GM12864 (cell line): ENCODE data around the gene POLG.

Source experiments
- DNase-seq: peaks from one replicate; pipeline ENCODE4 v3.0.0-alpha.2; 2011; ENCODE audit warnings: low read depth
- H3K4me3 ChIP-seq: 2 replicates; pipeline ENCODE4 v1.5.1; 2011; ENCODE audit warnings: mild to moderate bottlenecking, low read depth, low read length, control low read depth
- TF ChIP-seq, protein P1 (sequence below): IDR thresholded peaks from 2 replicates; pipeline ENCODE4 v1.5.1; 2011; ENCODE audit warnings: low read depth, mild to moderate bottlenecking, moderate library complexity, low read length, control low read depth, inconsistent platforms; ENCODE audit errors: missing control alignments

POLG gene

DNA sequence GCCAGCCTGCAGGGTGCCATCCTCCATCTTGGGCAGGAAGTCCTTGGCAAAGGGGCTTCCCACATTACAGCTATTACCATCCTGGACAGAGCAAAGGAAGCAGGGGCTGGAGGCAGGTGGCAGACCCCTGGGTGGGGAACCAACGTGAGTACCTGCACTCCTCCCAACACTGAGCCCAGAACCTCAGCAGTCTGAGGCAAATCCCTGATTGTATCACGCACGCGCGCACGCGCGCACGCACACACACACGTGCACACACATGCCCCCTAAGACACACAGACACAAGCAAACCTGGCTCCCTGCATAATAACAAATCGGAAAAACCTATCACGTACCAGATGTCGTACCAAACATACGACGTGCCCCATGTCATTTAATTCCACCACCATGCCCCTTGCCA lies 11.8 kb downstream of the POLG start:
- no peak for DNase-seq
- no peak overlapping the region for H3K4me3 ChIP-seq
- TF ChIP-seq, protein P1, sequence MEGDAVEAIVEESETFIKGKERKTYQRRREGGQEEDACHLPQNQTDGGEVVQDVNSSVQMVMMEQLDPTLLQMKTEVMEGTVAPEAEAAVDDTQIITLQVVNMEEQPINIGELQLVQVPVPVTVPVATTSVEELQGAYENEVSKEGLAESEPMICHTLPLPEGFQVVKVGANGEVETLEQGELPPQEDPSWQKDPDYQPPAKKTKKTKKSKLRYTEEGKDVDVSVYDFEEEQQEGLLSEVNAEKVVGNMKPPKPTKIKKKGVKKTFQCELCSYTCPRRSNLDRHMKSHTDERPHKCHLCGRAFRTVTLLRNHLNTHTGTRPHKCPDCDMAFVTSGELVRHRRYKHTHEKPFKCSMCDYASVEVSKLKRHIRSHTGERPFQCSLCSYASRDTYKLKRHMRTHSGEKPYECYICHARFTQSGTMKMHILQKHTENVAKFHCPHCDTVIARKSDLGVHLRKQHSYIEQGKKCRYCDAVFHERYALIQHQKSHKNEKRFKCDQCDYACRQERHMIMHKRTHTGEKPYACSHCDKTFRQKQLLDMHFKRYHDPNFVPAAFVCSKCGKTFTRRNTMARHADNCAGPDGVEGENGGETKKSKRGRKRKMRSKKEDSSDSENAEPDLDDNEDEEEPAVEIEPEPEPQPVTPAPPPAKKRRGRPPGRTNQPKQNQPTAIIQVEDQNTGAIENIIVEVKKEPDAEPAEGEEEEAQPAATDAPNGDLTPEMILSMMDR: no peak

DNA sequence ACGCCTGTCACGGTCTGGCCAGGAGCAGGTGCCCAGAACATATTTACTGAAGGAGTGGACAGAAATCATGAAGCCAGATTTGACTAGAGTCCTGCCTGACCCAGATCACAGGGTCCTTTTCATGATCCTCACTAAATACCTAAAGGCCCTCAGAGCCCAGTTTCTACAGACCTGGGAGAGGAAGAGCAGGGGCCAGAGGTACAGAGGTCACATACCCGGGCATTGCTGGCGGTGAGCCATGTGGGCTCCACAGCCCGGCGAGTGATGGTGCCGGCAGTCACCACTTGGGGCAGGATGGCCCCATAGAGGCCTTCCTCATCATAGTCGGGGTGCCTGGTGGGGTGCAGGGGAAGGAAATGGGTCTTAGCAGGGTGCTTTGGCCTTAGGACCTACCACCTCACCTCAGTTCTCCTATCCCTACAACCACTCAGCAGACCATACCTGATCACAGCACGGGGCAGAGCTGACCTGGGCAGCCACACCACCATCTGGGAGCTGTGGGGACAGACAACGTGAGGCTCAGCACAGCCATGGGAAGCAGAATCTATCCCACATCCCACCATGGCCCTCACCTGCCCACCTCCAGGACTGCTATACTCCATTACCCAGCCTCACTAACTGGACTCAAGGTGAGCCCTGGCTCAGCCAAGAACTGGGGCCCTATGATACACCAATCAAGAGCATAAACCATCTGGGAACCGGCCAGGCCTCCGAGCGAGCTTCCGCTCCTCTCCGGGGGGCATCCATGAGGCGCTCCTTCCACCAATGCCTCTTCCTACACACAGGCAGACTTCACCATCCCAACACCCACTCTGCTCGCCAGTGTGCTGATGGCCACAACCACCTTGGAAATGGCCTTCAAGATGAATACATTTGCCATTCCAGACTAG lies 12.9 kb downstream of the POLG start:
- no peak for DNase-seq
- TF ChIP-seq, protein P1: no peak
- no peak overlapping the region for H3K4me3 ChIP-seq

DNA sequence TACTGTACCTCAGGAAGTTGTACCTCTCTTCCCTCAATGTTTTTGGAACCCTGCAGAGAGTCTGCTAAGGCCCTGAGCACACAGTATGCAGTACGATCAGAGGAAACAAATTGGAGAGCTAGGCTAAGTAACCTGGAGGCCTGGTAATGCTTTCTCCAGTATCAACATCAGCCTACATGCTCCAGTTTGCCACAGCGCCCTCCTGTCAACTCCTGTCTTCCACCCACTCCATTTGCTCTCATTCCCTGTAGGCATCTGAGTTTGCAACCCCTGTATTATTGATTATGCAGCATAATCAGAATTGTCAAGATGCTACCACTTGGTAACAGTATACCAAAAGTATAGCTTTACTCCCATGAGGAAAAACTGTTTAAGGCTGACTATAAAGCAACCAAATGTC lies 14.4 kb downstream of the POLG start:
- DNase-seq: no peak
- TF ChIP-seq, protein P1: no peak
- no peak overlapping the region for H3K4me3 ChIP-seq

DNA sequence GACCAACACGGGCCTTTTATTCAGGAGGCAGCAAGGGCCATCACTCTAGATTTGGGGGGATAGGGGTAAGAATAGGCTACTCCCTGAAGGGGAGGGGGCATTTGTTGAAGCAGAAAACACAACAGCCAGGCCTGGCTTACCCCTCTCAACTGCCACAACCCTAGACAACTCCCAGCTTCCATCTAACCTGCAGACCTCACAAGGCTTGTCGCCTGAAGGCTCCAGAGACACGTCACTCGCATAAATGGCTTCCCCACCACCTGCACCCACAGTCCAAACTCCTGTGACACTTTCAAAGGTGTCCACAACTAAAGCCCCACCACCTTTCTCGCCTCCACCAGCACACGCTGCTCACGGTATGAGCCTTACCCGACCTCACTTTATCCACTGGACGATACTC lies 14.9 kb downstream of the POLG start:
- TF ChIP-seq, protein P1: no peak
- DNase-seq: no peak
- H3K4me3 ChIP-seq: no peak overlapping the region

DNA sequence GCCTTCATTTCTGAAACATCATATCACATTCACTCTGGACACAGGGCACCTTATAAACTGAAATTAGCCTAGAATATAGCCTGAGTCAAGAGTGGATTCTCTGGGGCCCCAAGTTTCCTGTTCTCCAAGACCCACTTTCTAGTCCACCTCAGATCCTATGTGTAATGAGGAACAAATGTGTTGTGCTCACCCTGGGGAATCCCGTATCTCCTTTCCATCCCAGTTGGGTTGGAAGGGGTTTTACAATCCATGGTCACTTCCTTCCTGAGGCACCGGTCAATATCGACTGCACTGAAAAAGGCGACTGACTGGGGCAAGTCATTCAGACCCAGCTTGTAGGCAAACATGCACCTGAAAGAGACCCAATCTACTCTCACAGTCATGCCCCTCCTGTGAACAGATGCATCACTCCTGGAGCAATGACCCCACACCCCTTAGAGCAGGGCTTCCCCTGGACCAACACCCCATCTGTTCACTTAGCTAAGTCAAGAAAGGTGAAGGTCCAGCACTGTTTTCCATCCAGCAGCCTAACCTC lies 17.4 kb downstream of the POLG start:
- TF ChIP-seq, protein P1: no peak
- DNase-seq: no peak
- no peak overlapping the region for H3K4me3 ChIP-seq

DNA sequence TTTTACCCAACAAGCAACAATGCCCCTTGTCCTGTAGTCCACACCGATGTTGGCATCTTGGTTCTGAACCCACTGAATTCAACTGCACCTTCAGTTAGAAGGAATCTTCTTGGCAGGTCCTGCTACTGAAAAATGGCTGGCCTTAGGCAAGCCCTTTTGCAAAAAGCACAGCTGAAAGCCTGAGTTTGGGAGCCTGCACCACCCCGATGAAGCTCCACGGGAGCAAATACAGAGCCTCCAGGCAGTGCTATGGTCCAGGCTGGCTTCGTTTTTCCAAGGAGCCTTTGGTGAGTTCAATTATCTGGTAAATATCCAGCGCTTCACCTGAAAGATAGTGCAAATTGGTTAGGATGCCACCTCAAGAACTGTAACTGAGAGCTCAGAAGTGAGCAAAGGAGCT lies 18.1 kb downstream of the POLG start:
- TF ChIP-seq, protein P1: no peak
- DNase-seq: no peak
- H3K4me3 ChIP-seq: no peak overlapping the region
